ENCODE data around the gene RPS28. TPM values are rescaled to one million over a fixed set of nuclear protein-coding genes. Genes with fewer than 3 reads are reported as not detected.

RPS28 gene
- polyA plus RNA-seq, 2 of the 4 experiments (the other 2 are of a cell fraction), result 374 to 404 TPM

- no peak for TF ChIP-seq POLR2AphosphoS2 (conservative IDR thresholded peaks at IDR 0.05; ENCODE audit: low read length)
- no peak for TF ChIP-seq CHD2 (IDR thresholded peaks at IDR 0.05; ENCODE audit: low read length, partially characterized antibody)
- FAIRE-seq (no peak), ATAC-seq (no peak), DNase-seq (ENCODE audit: low read depth in 1 of 2, low spot score in 1 of 2) (no peak)
- Histone ChIP-seq H3K9me3 (no peaks in the 10 kb centered on the region), H3K4me1 (peaks cover 7% of the 10 kb centered on the region; the same call in 2 of the 3 replicates), H3K4me3 (peak overlapping the region; percentile 56), H3K27ac (peak overlapping the region; percentile 89 to 95; a peak in 5 of 6 replicates), H3K4me2 (peak overlapping the region; percentile 95)
- ChIA-PET CTCF (interaction anchor here (0.9 to 4.7 kb wide), 8 partner anchors 8 to 247 kb away, joined by 4 to 29 read pairs (median 8); partner anchors contain the start of gene KANK3), POLR2A (interaction anchor here (0.6 to 2.9 kb wide), 3 partner anchors 10 to 35 kb away, joined by 4 to 20 read pairs (median 17); partner anchors contain the start of genes NDUFA7 and RPS28)
- WGBS (ENCODE audit: missing lambda C conversion rate), result 54% methylated on average over 19 of the region's 48 CpGs
These were observed 12.6 kb downstream of the RPS28 start for GRCh38 chr19:8333767-8334457.

GRCh38 chr19:8334458-8335342, 13.4 kb downstream of the RPS28 start:
- Histone ChIP-seq H3K4me2 (peak overlapping the region; percentile 95), H3K4me3 (peak overlapping the region; percentile 56), H3K27ac (peak overlapping the region; percentile 89 to 95), H3K9me3 (no peaks in the 10 kb centered on the region), H3K4me1 (peaks cover 7% of the 10 kb centered on the region; the same call in 2 of the 3 replicates)
- peak; percentile 76 to 84 for DNase-seq (ENCODE audit: low read depth in 1 of 2, low spot score in 1 of 2)
- WGBS (ENCODE audit: missing lambda C conversion rate), result 2% methylated on average over 12 of the region's 117 CpGs
- ATAC-seq, result peak; percentile 77 to 83
- CTCF ChIA-PET, result interaction anchor here (0.5 to 4.7 kb wide), 14 partner anchors 9 to 254 kb away, joined by 3 to 29 read pairs (median 6); partner anchors contain the start of genes ANGPTL4, KANK3 and MARCHF2
- no peak for FAIRE-seq
- POLR2A ChIA-PET, result interaction anchor here (0.7 to 2.9 kb wide), 7 partner anchors 8 to 179 kb away, joined by 3 to 20 read pairs (median 7); partner anchors contain the start of genes ANGPTL4, NDUFA7, RAB11B and RPS28
- TF ChIP-seq SREBF2 (IDR thresholded peaks at IDR 0.05) (no peak), RNF2 (IDR thresholded peaks at IDR 0.05; ENCODE audit: borderline replicate concordance, low read depth) (0 out of 2 replicates have a peak, but pooled peaks have one; percentile 47), POLR2A (IDR thresholded peaks at IDR 0.05; ENCODE audit: low read length) (peak; percentile 30; the same call in 1 of the 2 replicates), E2F6 (IDR thresholded peaks at IDR 0.05; ENCODE audit: borderline replicate concordance, low read depth) (0 out of 2 replicates have a peak, but pooled peaks have one; percentile 21)

- FAIRE-seq (no peak), ATAC-seq (peak; percentile 72 to 77), DNase-seq (ENCODE audit: low read depth in 1 of 2, low spot score in 1 of 2) (peak; percentile 38 to 66)
- Histone ChIP-seq H3K27ac (peak overlapping the region; percentile 89 to 95), H3K4me3 (peak overlapping the region; percentile 56), H3K4me2 (peak overlapping the region; percentile 95), H3K9me3 (no peaks in the 10 kb centered on the region), H3K4me1 (peaks cover 7% of the 10 kb centered on the region; the same call in 2 of the 3 replicates)
- ChIA-PET POLR2A (interaction anchor here (0.5 to 2.9 kb wide), 8 partner anchors 9 to 178 kb away, joined by 3 to 20 read pairs (median 6); partner anchors contain the start of genes ANGPTL4, NDUFA7, RAB11B and RPS28), CTCF (interaction anchor here (0.5 to 4.7 kb wide), 13 partner anchors 8 to 253 kb away, joined by 3 to 29 read pairs (median 6); partner anchors contain the start of genes ANGPTL4, KANK3, MARCHF2 and NDUFA7)
- 29% methylated on average over 15 of the region's 79 CpGs for WGBS (ENCODE audit: missing lambda C conversion rate)
- peak; percentile 40 for TF ChIP-seq CTCF (IDR thresholded peaks at IDR 0.05)
- no peak for TF ChIP-seq EHMT2 (IDR thresholded peaks at IDR 0.05; ENCODE audit: low read depth)
These were observed 14.2 kb downstream of the RPS28 start for GRCh38 chr19:8335343-8336071.

GRCh38 chr19:8336072-8336569, 14.8 kb downstream of the RPS28 start:
- no peak overlapping the region for H3K4me3 ChIP-seq
- 79% methylated on average over 25 of the region's 27 CpGs for WGBS (ENCODE audit: missing lambda C conversion rate)
- peak overlapping the region; percentile 95 for H3K4me2 ChIP-seq
- peaks cover 10% of the 10 kb centered on the region; the same call in 2 of the 3 replicates for H3K4me1 ChIP-seq
- ChIA-PET POLR2A (interaction anchor here (0.5 to 2.9 kb wide), 5 partner anchors 13 to 177 kb away, joined by 3 to 20 read pairs (median 8); partner anchors contain the start of genes ANGPTL4, NDUFA7, RPS28 and ZNF414), CTCF (interaction anchor here (0.6 to 4.7 kb wide), 8 partner anchors 10 to 171 kb away, joined by 3 to 29 read pairs (median 5); partner anchors contain the start of genes MARCHF2, NDUFA7 and RPS28)
- no peaks in the 10 kb centered on the region for H3K9me3 ChIP-seq
- no peak overlapping the region for H3K27ac ChIP-seq
- no peak for FAIRE-seq
- DNase-seq (ENCODE audit: low read depth in 1 of 2, low spot score in 1 of 2), result no peak
- no peak for ATAC-seq
- TF ChIP-seq JUNB (IDR thresholded peaks at IDR 0.05), result no peak

Data from A549 (cell line).